Suprapubic skin (tissue), 4 donors: Measurements from ENCODE around the gene IL3RA. TPM values are rescaled to one million over a fixed set of nuclear protein-coding genes. Genes with fewer than 3 reads are reported as not detected.

ENCODE experiments used
- DNase-seq, 2 donors: peaks; one replicate each; pipeline ENCODE4 v3.0.0-alpha.2; 2019; ENCODE audit warnings: low spot score in 2 of 2
- H3K27ac ChIP-seq: fragments of 200-600 bp; sonication (generic); one replicate; pipeline ENCODE4 v1.5.1; 2019
- H3K27me3 ChIP-seq: fragments of 200-600 bp; sonication (generic); one replicate; pipeline ENCODE4 v1.5.1; 2019
- H3K36me3 ChIP-seq: fragments of 200-600 bp; sonication (generic); one replicate; pipeline ENCODE4 v1.5.1; 2019
- H3K4me1 ChIP-seq: fragments of 200-600 bp; sonication (generic); one replicate; pipeline ENCODE4 v1.5.1; 2019
- H3K4me3 ChIP-seq: fragments of 200-600 bp; sonication (generic); one replicate; pipeline ENCODE4 v1.5.1; 2019; ENCODE audit warnings: mild to moderate bottlenecking
- H3K9me3 ChIP-seq: fragments of 200-600 bp; sonication (generic); one replicate; pipeline ENCODE4 v1.5.1; 2019
- CTCF ChIP-seq, 2 donors: fragments of 200-600 bp in 1 of 2; fragments of 450-650 bp in 1 of 2; sonication (generic) in 1 of 2; IDR thresholded peaks; one replicate each; pipeline ENCODE4 v1.5.1; 2016 to 2019; ENCODE audit warnings: antibody characterized with exemption in 2 of 2, mild to moderate bottlenecking in 1 of 2, moderate library complexity in 1 of 2
- EP300 ChIP-seq: sonication (generic); formaldehyde crosslinking; IDR thresholded peaks from one replicate; pipeline ENCODE4 v1.6.1; 2017; ENCODE audit warnings: antibody characterized with exemption
- POLR2A ChIP-seq, 2 donors: fragments of 450-650 bp; IDR thresholded peaks; one replicate each; pipeline ENCODE4 v1.6.1; 2017; ENCODE audit warnings: antibody characterized with exemption in 2 of 2, mild to moderate bottlenecking in 2 of 2, moderate library complexity in 2 of 2
- POLR2AphosphoS5 ChIP-seq, 3 donors: sonication (generic); formaldehyde crosslinking; IDR thresholded peaks; one replicate each; pipeline ENCODE4 v1.6.1; 2017; ENCODE audit warnings: antibody characterized with exemption in 3 of 3
- WGBS: methylation state at CpG from one replicate; pipeline ENCODE4 v1.1.5; 2018; 5-methylcytosine and 5-hydroxymethylcytosine counted together
- total RNA-seq, 4 donors: library from RNA; depleted of rRNA; stranded (reverse); fragments of >200 nt; gene quantifications; one replicate each; pipeline ENCODE4 v1.1.0, GENCODE V29; 2016

The IL3RA gene
- total RNA-seq, 4 donors from 2014 or later, result 2.2 to 9.0 (median 3.4) TPM

GRCh38 chrX:1388651-1389050 lies 52.1 kb downstream of the IL3RA start:
- no peak for TF ChIP-seq EP300
- no peak for TF ChIP-seq POLR2AphosphoS5 (IDR thresholded peaks at IDR 0.05)
- H3K9me3 ChIP-seq, result no peaks in the 10 kb centered on the region
- peaks cover 40% of the 10 kb centered on the region for H3K4me1 ChIP-seq
- DNase-seq, result no peak
- no peaks in the 10 kb centered on the region for H3K27me3 ChIP-seq
- no peak overlapping the region for H3K4me3 ChIP-seq
- H3K36me3 ChIP-seq, result peaks cover 68% of the 10 kb centered on the region
- 79% methylated on average over 4 of the region's 4 CpGs for WGBS
- no peak overlapping the region for H3K27ac ChIP-seq

- WGBS, result 91% methylated on average over 23 of the region's 51 CpGs
- Histone ChIP-seq H3K4me1 (peaks cover 47% of the 10 kb centered on the region), H3K27ac (no peak overlapping the region)
These were observed 52.8 kb downstream of the IL3RA start for GRCh38 chrX:1389181-1389992.

DNA sequence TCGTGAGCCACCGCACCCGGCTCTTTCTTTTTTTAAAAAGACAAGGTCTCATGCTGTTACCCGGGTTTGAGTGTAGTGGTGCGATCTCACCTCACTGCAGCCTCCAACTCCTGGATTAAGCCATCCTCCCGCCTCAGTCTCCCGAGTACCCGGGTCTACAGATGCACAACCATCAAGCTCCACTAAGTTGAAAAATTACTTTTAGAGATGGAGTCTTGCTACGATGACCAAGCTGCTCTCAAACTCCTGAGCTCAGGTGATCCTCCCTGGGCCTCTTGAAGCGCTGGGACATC lies 53.4 kb downstream of the IL3RA start:
- no peaks in the 10 kb centered on the region for H3K9me3 ChIP-seq
- peaks cover 52% of the 10 kb centered on the region for H3K4me1 ChIP-seq
- peaks cover 55% of the 10 kb centered on the region for H3K36me3 ChIP-seq
- DNase-seq, result no peak
- no peaks in the 10 kb centered on the region for H3K27me3 ChIP-seq
- no peak for TF ChIP-seq POLR2A (IDR thresholded peaks at IDR 0.05)
- no peak for TF ChIP-seq CTCF (IDR thresholded peaks at IDR 0.05)
- no peak for TF ChIP-seq POLR2AphosphoS5 (IDR thresholded peaks at IDR 0.05)
- no peak for TF ChIP-seq EP300
- no peak overlapping the region for H3K27ac ChIP-seq
- 96% methylated on average over 10 of the region's 10 CpGs for WGBS
- H3K4me3 ChIP-seq, result peak overlapping the region; percentile 98

More at GRCh38 chrX:1389181-1389992, 52.8 kb downstream of the IL3RA start:
- Histone ChIP-seq H3K27me3 (no peaks in the 10 kb centered on the region), H3K36me3 (peaks cover 60% of the 10 kb centered on the region), H3K4me3 (no peak overlapping the region), H3K9me3 (no peaks in the 10 kb centered on the region)
- TF ChIP-seq CTCF (IDR thresholded peaks at IDR 0.05) (no peak), EP300 (no peak), POLR2AphosphoS5 (IDR thresholded peaks at IDR 0.05) (no peak), POLR2A (IDR thresholded peaks at IDR 0.05) (no peak)
- peak in 1 of 2 donors; percentile 68 for DNase-seq

DNA sequence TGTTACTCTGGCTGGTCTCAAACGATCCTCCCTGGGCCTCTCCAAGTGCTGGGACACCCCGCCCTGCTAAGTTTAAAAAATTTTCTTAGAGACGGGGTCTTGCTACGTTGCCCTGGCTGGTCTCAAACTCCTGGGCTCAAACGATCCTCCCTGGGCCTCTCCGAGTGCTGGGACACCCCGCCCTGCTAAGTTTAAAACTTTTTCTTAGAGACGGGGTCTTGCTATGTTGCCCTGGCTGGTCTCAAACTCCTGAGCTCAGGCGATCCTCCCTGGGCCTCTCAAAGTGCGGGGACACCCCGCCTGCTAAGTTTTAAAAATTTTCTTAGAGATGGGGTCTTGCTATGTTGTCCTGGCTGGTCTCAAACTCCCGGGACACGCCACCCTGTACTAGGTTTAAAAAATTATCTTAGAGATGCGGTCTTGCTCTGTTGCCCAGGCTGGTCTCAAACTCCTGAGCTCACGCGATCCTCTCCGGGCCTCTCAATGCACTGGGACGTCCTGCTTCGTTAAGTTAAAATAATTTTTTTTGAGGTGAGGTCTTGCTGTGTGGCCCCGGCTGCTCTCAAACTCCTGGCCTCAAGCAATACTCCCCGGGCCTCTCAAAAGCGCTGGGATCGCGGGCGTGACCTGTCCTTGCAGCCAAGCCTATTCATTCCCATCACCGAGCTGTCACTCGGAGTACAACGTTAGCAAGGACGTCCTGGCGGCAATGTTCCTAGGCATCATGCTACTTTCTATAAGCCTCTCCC lies 54.2 kb downstream of the IL3RA start:
- Histone ChIP-seq H3K4me3 (peak overlapping the region; percentile 98), H3K27me3 (no peaks in the 10 kb centered on the region), H3K27ac (peak overlapping the region; percentile 98), H3K36me3 (peaks cover 46% of the 10 kb centered on the region), H3K9me3 (no peaks in the 10 kb centered on the region), H3K4me1 (peaks cover 56% of the 10 kb centered on the region)
- 54% methylated on average over 30 of the region's 30 CpGs for WGBS
- peak; percentile 63 to 67 for DNase-seq
- TF ChIP-seq POLR2AphosphoS5 (IDR thresholded peaks at IDR 0.05) (no peak), CTCF (IDR thresholded peaks at IDR 0.05) (no peak), POLR2A (IDR thresholded peaks at IDR 0.05) (no peak), EP300 (no peak)

- no peak for DNase-seq
- Histone ChIP-seq H3K9me3 (no peaks in the 10 kb centered on the region), H3K36me3 (peaks cover 41% of the 10 kb centered on the region), H3K27me3 (no peaks in the 10 kb centered on the region), H3K4me3 (peak overlapping the region; percentile 98), H3K4me1 (peaks cover 56% of the 10 kb centered on the region), H3K27ac (peak overlapping the region; percentile 98)
- WGBS, result 0% methylated on average over 2 of the region's 19 CpGs
- TF ChIP-seq POLR2AphosphoS5 (IDR thresholded peaks at IDR 0.05) (no peak), POLR2A (IDR thresholded peaks at IDR 0.05) (no peak), EP300 (no peak), CTCF (IDR thresholded peaks at IDR 0.05) (no peak)
These were observed 54.8 kb downstream of the IL3RA start for GRCh38 chrX:1391370-1391706.
